Keratinocyte (primary cell): Measurements from ENCODE around the gene KIFBP.

Experiments
- CTCF ChIP-seq, 3 experiments: IDR thresholded peaks in 1 of 3; conservative IDR thresholded peaks in 1 of 3; optimal IDR thresholded peaks in 1 of 3; 2 replicates in 2 of 3; 3 replicates in 1 of 3; pipeline versions ENCODE3 to v1.5.1; 2011; ENCODE audit warnings: low read length in 3 of 3, mild to moderate bottlenecking in 3 of 3, moderate library complexity in 2 of 3, control low read depth in 1 of 3, inconsistent platforms in 1 of 3; ENCODE audit not compliant: insufficient read depth in 2 of 3; ENCODE audit errors: extremely low read depth in 1 of 3
- EZH2 ChIP-seq: IDR thresholded peaks from one replicate; pipeline ENCODE4 v1.6.1; 2012; ENCODE audit warnings: inconsistent platforms, mild to moderate bottlenecking, low read length, moderate library complexity

DNA sequence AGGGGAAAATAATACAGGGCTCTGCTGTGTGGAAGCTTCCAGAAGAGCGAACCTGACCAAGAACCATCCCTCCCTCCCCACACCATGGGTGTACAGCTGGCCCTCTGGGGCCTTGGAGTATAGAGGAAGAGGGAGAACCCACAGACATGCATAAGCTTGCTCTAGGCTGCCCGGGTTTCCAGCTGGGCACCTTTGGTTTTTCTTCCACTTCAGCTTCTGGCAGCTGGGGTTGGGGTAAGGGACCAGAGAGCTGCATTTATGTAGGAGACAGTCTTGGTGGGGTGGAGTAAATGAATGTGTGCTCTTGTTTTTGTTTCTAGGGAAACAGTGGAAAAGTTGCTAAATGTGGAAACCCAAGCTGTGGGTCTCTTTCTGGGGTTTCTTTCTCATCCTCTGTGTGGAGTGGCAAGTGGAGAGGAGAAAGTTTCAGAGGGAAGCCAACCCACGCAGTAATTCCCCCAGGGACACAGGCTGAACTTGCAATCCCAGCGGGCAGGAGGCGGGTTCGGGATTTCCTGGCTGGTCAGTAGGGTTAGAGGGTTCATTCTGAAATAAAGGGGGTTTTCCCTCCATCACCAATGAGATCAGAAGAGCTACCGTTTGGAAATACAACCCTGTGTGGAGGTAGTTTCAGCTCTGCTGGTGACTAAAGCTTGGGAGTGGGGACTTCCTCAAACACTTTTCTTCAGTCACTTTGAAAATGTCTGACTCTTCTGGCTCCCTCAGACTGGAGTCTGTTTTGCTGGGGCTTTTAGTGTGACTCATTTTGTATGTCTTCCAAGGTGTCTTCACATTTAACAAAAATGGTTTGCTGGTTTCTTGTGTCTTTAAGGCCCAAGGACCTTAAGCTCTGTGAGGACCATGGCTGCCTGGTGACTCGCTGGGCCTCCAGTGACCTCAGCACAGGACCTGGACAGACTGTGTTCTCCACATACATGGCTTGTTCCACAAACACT is 77.1 kb downstream of the KIFBP start:
- TF ChIP-seq CTCF (optimal IDR thresholded peaks at IDR 0.05 in 1 of 3, IDR thresholded peaks at IDR 0.05 in 1 of 3, conservative IDR thresholded peaks at IDR 0.05 in 1 of 3; ENCODE audit: extremely low read depth in 1 of 3, insufficient read depth in 2 of 3, low read length in 3 of 3), result no peak
- TF ChIP-seq EZH2, result no peak
